ENCODE results near the gene SPATA13. TPM values are rescaled to one million over a fixed set of nuclear protein-coding genes. Genes with fewer than 3 reads are reported as not detected.

SPATA13 gene
- total and polyA plus RNA-seq, 11 donors: 5.4 to 20.1 (median 8.6) TPM

DNA sequence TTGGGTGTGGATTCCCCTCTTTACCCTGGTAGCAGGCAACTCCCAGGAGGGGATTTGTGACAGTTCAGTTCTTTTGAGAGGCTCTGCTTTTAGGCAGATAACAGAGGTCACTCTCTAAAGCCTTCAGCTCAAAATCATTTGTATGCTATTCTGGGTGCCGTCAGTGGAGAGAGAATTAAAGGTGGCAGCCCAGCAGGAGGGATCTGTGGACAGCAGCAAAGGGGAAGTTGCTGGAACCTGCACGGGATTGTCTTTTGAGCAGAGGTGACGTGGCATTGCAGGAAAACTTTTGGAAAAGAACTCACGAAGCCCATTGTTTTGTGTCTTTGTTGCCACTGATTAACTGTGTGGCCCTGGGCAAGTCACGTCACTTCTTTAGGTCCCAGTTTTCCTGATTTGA lies 86.5 kb downstream of the SPATA13 start:
- peaks cover 0 to 15% (median 0%) of the 10 kb centered on the region in 12 donors for H3K4me1 ChIP-seq
- no peak for DNase-seq
- no peaks in the 10 kb centered on the region for H3K27me3 ChIP-seq
- no peaks in the 10 kb centered on the region for H3K9me3 ChIP-seq
- ATAC-seq: no peak
- H3K4me3 ChIP-seq: no peak overlapping the region
- TF ChIP-seq CTCF (IDR thresholded peaks at IDR 0.05) (no peak), POLR2A (IDR thresholded peaks at IDR 0.05) (no peak)
- 59 to 74% (median 74%) methylated on average over 5 of the region's 5 CpGs for WGBS, 4 donors
- intact Hi-C loops (cut with DNase I): no loop called here
- peaks cover 0 to 9% (median 2%) of the 10 kb centered on the region in 9 donors for H3K36me3 ChIP-seq
- no peak overlapping the region for H3K27ac ChIP-seq

GRCh38 chr13:24249624-24250023 lies 89.1 kb downstream of the SPATA13 start:
- no peak for TF ChIP-seq CTCF (IDR thresholded peaks at IDR 0.05)
- no peak for TF ChIP-seq POLR2A (IDR thresholded peaks at IDR 0.05)
- Histone ChIP-seq H3K4me1 (peaks cover 0 to 38% (median 0%) of the 10 kb centered on the region in 12 donors), H3K27me3 (no peaks in the 10 kb centered on the region), H3K4me3 (no peak overlapping the region), H3K27ac (peak overlapping the region in 1 of 12 donors; percentile 68), H3K36me3 (peaks cover 0 to 12% (median 8%) of the 10 kb centered on the region in 9 donors), H3K9me3 (no peaks in the 10 kb centered on the region)
- WGBS, 4 donors: 89 to 98% (median 93%) methylated on average over 8 to 9 of the region's 9 CpGs
- intact Hi-C loops (cut with DNase I): no loop called here
- DNase-seq (no peak), ATAC-seq (no peak)

DNA sequence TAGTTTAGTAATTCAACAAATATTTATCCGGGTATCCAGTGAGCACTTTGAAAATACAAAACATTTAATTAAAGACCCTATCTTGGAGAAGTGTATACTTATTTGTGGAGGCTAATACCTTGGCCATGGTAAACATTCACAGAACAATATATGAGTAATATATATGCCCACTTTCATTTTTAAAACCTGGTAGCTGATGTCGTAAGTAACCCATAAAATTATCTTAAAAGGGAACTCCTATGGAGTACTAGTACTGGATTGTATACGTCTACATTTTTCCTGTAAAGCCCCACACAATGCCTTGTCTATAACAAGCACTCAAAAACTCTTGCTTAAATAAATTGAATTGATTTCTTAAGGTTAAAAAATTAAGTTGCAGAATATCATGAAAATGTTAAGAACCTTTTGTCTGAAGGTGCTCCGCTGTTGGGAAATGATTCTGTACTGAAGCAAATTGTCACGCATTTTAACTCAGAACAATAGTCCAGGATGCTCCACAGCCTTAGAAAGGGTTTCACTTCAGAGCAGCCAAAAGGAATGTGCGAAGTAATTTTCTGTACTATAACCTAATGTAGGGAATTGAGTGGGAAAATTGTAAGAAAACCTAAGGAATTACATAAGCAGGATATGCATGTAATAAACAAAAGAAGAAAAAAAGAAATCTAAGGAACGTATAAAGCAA lies 90.0 kb downstream of the SPATA13 start:
- 80 to 88% (median 81%) methylated on average over 7 of the region's 7 CpGs for WGBS, 4 donors
- Histone ChIP-seq H3K27me3 (no peaks in the 10 kb centered on the region), H3K36me3 (peaks cover 0 to 12% (median 8%) of the 10 kb centered on the region in 9 donors), H3K9me3 (no peaks in the 10 kb centered on the region), H3K4me1 (peaks cover 0 to 47% (median 0%) of the 10 kb centered on the region in 12 donors), H3K27ac (peak overlapping the region in 1 of 12 donors; percentile 68), H3K4me3 (peak overlapping the region in 1 of 12 donors; percentile 53)
- intact Hi-C loops (cut with DNase I): no loop called here
- TF ChIP-seq CTCF (IDR thresholded peaks at IDR 0.05) (no peak), POLR2A (IDR thresholded peaks at IDR 0.05) (no peak)
- ATAC-seq (no peak), DNase-seq (no peak)

DNA sequence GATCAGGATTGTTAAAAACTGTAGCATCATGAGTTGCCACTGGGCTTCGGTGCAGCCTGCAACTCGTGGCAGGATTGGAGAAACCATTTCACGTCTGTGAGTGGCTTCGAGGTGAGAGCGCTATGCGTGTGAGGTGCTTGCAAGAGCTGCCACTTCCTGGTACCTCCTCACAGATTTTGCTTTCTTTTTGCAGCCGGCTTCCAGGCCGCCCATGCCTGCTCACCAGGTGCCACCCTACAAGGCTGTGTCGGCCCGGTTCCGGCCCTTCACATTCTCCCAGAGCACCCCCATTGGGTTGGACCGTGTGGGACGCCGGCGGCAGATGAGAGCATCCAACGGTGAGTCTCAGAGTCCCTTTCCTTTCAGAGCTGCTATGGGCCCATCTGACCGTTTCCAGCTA lies 91.0 kb downstream of the SPATA13 start:
- Histone ChIP-seq H3K36me3 (peaks cover 0 to 12% (median 9%) of the 10 kb centered on the region in 9 donors), H3K27me3 (no peaks in the 10 kb centered on the region), H3K4me1 (peaks cover 0 to 50% (median 0%) of the 10 kb centered on the region in 12 donors), H3K4me3 (peak overlapping the region in 2 of 12 donors; percentile 35 to 53), H3K27ac (peak overlapping the region in 1 of 12 donors; percentile 68), H3K9me3 (no peaks in the 10 kb centered on the region)
- intact Hi-C loops (cut with DNase I): no loop called here
- no peak for TF ChIP-seq CTCF (IDR thresholded peaks at IDR 0.05)
- TF ChIP-seq POLR2A (IDR thresholded peaks at IDR 0.05): no peak
- DNase-seq (no peak), ATAC-seq (peak in 1 of 4 donors; percentile 25)
- 92 to 98% (median 95%) methylated on average over 17 of the region's 17 CpGs for WGBS, 4 donors
